Neural cell (in vitro differentiated cells): ENCODE data around the gene PGS1.

Experiments used
- CTCF ChIP-seq: fragments of 450-650 bp; IDR thresholded peaks from 2 replicates; pipeline ENCODE4 v1.5.1; 2014; ENCODE audit warnings: antibody characterized with exemption, mild to moderate bottlenecking, moderate library complexity; ENCODE audit not compliant: poor library complexity, severe bottlenecking
- EP300 ChIP-seq: fragments of 450-650 bp; conservative IDR thresholded peaks from 2 replicates; pipeline ENCODE4 v1.6.1; 2014; ENCODE audit warnings: antibody characterized with exemption, mild to moderate bottlenecking, moderate library complexity; ENCODE audit not compliant: poor library complexity, severe bottlenecking
- EZH2 ChIP-seq: fragments of 200-600, 300-800 bp; shearing (Covaris generic), sonication (generic); IDR thresholded peaks from 2 replicates; pipeline ENCODE4 v1.6.1; 2014; ENCODE audit warnings: antibody characterized with exemption, low read length, borderline replicate concordance, mild to moderate bottlenecking; ENCODE audit not compliant: insufficient read depth, poor library complexity, severe bottlenecking
- POLR2AphosphoS5 ChIP-seq: IDR thresholded peaks from 2 replicates; pipeline ENCODE4 v1.6.1; 2012
- RAD21 ChIP-seq: fragments of 450-650 bp; conservative IDR thresholded peaks from 2 replicates; pipeline ENCODE4 v1.6.1; 2014; ENCODE audit warnings: antibody characterized with exemption, mild to moderate bottlenecking, moderate library complexity
- SMC3 ChIP-seq: fragments of 450-650 bp; conservative IDR thresholded peaks from 2 replicates; pipeline ENCODE4 v1.6.1; 2014; ENCODE audit warnings: antibody characterized with exemption, mild to moderate bottlenecking, moderate library complexity; ENCODE audit not compliant: poor library complexity
- TAF1 ChIP-seq: IDR thresholded peaks from 2 replicates; pipeline ENCODE4 v1.6.1; 2012; ENCODE audit warnings: low read depth

DNA sequence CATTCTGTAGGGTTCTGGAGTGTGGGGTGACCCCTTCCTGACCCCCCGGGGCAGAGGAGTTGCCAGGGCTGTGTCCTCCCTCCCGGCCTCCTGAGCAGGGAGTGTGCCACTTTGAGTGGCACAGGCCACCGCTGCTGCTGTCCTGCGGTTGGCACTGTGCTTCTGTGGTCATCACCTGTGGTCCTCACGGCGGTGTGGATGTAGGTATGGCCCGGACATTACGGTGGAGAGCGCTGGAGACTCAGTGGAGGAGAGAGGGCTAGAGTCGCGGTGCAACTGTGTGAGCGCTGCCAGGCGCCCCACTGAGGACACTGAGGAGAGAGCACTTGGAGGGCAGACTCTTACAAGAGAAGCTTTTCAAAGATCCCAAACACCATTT lies 39.1 kb downstream of the PGS1 start:
- no peak for TF ChIP-seq EZH2
- no peak for TF ChIP-seq CTCF
- no peak for TF ChIP-seq POLR2AphosphoS5
- TF ChIP-seq TAF1: no peak
- TF ChIP-seq EP300: no peak
- no peak for TF ChIP-seq RAD21
- TF ChIP-seq SMC3: no peak
